Astrocyte (in vitro differentiated cells and primary cell): Measurements from ENCODE around the gene DNER. TPM values are rescaled to one million over a fixed set of nuclear protein-coding genes. Genes with fewer than 3 reads are reported as not detected.

Experiments
- DNase-seq: peaks from one replicate; pipeline ENCODE4 v3.0.0-alpha.2; 2010; ENCODE audit warnings: low read depth
- FAIRE-seq: peaks from 2 replicates; lab custom pipeline; 2011; peaks lifted over from hg19 to GRCh38; lab: Jason Lieb, UNC
- H2AFZ ChIP-seq: 2 replicates; pipeline ENCODE4 v1.6.0; 2012; ENCODE audit warnings: low read depth, low read length, inconsistent platforms
- H3K27ac ChIP-seq: 2 replicates; pipeline ENCODE4 v1.5.1; 2011; ENCODE audit warnings: low read depth, low read length, inconsistent platforms
- H3K27me3 ChIP-seq: 2 replicates; pipeline ENCODE4 v1.6.0; 2011; ENCODE audit warnings: low read length, inconsistent platforms; ENCODE audit not compliant: insufficient read depth
- H3K36me3 ChIP-seq: 2 replicates; pipeline ENCODE4 v1.5.1; 2011; ENCODE audit warnings: low read length, inconsistent platforms; ENCODE audit not compliant: insufficient read depth
- H3K4me1 ChIP-seq: 2 replicates; pipeline ENCODE4 v1.5.1; 2011; ENCODE audit warnings: low read length, inconsistent platforms; ENCODE audit not compliant: insufficient read depth
- H3K4me2 ChIP-seq: 2 replicates; pipeline ENCODE4 v1.6.0; 2012; ENCODE audit warnings: low read length, inconsistent platforms
- H3K4me3 ChIP-seq: 2 replicates; pipeline ENCODE4 v1.5.1; 2011; ENCODE audit warnings: low read depth, mild to moderate bottlenecking, low read length, inconsistent platforms; ENCODE audit not compliant: insufficient read depth
- H3K79me2 ChIP-seq: 2 replicates; pipeline ENCODE4 v1.6.0; 2012; ENCODE audit warnings: mild to moderate bottlenecking, low read length, inconsistent platforms; ENCODE audit not compliant: insufficient read depth
- H3K9ac ChIP-seq: 2 replicates; pipeline ENCODE4 v1.6.0; 2012; ENCODE audit warnings: mild to moderate bottlenecking, low read length, inconsistent platforms
- H3K9me3 ChIP-seq: 2 replicates; pipeline ENCODE4 v1.5.1; 2012; ENCODE audit warnings: low read depth, mild to moderate bottlenecking, low read length, inconsistent platforms; ENCODE audit not compliant: insufficient read depth
- H4K20me1 ChIP-seq: 2 replicates; pipeline ENCODE4 v1.6.0; 2012; ENCODE audit warnings: low read length, inconsistent platforms; ENCODE audit not compliant: insufficient read depth
- H3K27ac Mint-ChIP-seq: one replicate; pipeline ENCODE4 v1.8.0; 2021; ENCODE audit warnings: mild to moderate bottlenecking, mixed read lengths; ENCODE audit not compliant: unreplicated experiment
- H3K27me3 Mint-ChIP-seq: one replicate; pipeline ENCODE4 v1.8.0; 2021; ENCODE audit warnings: low read depth, mixed read lengths; ENCODE audit not compliant: unreplicated experiment
- H3K36me3 Mint-ChIP-seq: one replicate; pipeline ENCODE4 v1.8.0; 2021; ENCODE audit warnings: low read depth, mixed read lengths; ENCODE audit not compliant: unreplicated experiment
- H3K4me1 Mint-ChIP-seq: one replicate; pipeline ENCODE4 v1.8.0; 2021; ENCODE audit warnings: low read depth, mixed read lengths; ENCODE audit not compliant: unreplicated experiment
- H3K4me3 Mint-ChIP-seq: one replicate; pipeline ENCODE4 v1.8.0; 2021; ENCODE audit warnings: mild to moderate bottlenecking, moderate library complexity, mixed read lengths; ENCODE audit not compliant: unreplicated experiment
- H3K9me3 Mint-ChIP-seq: one replicate; pipeline ENCODE4 v1.8.0; 2021; ENCODE audit warnings: mild to moderate bottlenecking, mixed read lengths; ENCODE audit not compliant: unreplicated experiment
- CTCF ChIP-seq: IDR thresholded peaks from 2 replicates; pipeline ENCODE4 v1.5.1; 2011; ENCODE audit warnings: low read depth, mild to moderate bottlenecking, inconsistent platforms, low read length, moderate library complexity; ENCODE audit not compliant: insufficient read depth
- EZH2 ChIP-seq: IDR thresholded peaks from 2 replicates; pipeline ENCODE4 v1.6.1; 2012; ENCODE audit warnings: mild to moderate bottlenecking, low read length, inconsistent platforms; ENCODE audit not compliant: insufficient read depth
- total RNA-seq: library from RNA; stranded (reverse); gene quantifications from 2 replicates; pipeline ENCODE4 v1.2.1, GENCODE V29; 2021

Gene DNER
- total RNA-seq, 1 donor from 2014 or later, result 1.0 TPM

DNA sequence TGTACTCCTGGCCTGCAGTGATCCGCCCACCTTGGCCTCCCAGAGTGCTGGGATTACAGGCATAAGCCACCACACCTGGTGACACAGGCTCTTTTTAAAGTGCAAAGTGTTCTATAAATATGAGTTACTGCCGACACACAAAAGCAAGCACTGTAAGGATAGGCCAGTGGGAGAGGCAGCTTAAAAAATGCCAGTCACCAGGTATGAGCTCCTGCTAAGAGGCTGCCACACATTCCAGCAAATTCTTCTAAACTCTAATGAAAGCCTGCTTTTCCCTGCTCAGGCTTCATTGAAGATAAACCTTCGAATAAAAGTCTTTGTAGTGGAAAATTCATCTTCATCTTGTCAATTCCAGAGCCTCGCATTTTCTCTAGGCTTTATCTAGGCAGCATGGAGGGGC is 240.2 kb downstream of the DNER start:
- TF ChIP-seq CTCF, result no peak
- no peak for TF ChIP-seq EZH2
- no peak for DNase-seq
- H3K27me3 ChIP-seq, result no peaks in the 10 kb centered on the region
- H3K9me3 ChIP-seq, result no peaks in the 10 kb centered on the region
- no peaks in the 10 kb centered on the region for H3K36me3 ChIP-seq
- H3K4me1 ChIP-seq, result no peaks in the 10 kb centered on the region
- no peak overlapping the region for H3K9ac ChIP-seq
- Mint-ChIP-seq H3K4me1 (no peaks in the 10 kb centered on the region), H3K27me3 (peaks cover 7% of the 10 kb centered on the region), H3K36me3 (no peaks in the 10 kb centered on the region), H3K9me3 (peaks cover 3% of the 10 kb centered on the region), H3K27ac (no peak overlapping the region), H3K4me3 (no peak overlapping the region)
- no peak overlapping the region for H3K27ac ChIP-seq
- H3K4me3 ChIP-seq, result no peak overlapping the region
- no peaks in the 10 kb centered on the region for H4K20me1 ChIP-seq
- no peak overlapping the region for H2AFZ ChIP-seq
- no peak overlapping the region for H3K4me2 ChIP-seq
- FAIRE-seq, result no peak
- no peaks in the 10 kb centered on the region for H3K79me2 ChIP-seq

DNA sequence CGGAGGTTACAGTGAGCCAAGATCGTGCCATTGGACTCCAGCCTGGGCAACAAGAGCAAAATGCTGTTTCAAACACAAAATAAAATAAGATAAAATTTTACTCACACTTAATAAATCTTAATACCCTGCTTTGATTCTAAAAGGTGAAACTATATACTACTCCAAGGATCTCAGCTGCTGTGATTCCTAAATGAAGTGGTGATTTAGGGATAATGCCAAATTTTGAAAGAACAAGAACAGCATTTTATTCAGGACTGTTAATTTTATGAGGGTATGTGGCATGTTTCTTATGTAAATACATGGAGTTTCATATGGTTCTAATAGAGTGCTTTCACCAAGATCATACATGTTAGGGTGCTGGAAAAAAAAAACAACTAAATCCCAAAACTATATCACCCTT is 243.6 kb downstream of the DNER start:
- H3K36me3 ChIP-seq, result no peaks in the 10 kb centered on the region
- Mint-ChIP-seq H3K4me3 (no peak overlapping the region), H3K27me3 (peaks cover 17% of the 10 kb centered on the region), H3K4me1 (no peaks in the 10 kb centered on the region), H3K36me3 (no peaks in the 10 kb centered on the region), H3K27ac (no peak overlapping the region), H3K9me3 (peaks cover 3% of the 10 kb centered on the region)
- no peaks in the 10 kb centered on the region for H3K9me3 ChIP-seq
- TF ChIP-seq CTCF (no peak), EZH2 (no peak)
- H3K27ac ChIP-seq, result no peak overlapping the region
- H3K4me2 ChIP-seq, result no peak overlapping the region
- H4K20me1 ChIP-seq, result no peaks in the 10 kb centered on the region
- no peak for FAIRE-seq
- H3K4me1 ChIP-seq, result no peaks in the 10 kb centered on the region
- H3K4me3 ChIP-seq, result no peak overlapping the region
- no peak overlapping the region for H2AFZ ChIP-seq
- DNase-seq, result no peak
- H3K27me3 ChIP-seq, result no peaks in the 10 kb centered on the region
- H3K9ac ChIP-seq, result no peak overlapping the region
- no peaks in the 10 kb centered on the region for H3K79me2 ChIP-seq

DNA sequence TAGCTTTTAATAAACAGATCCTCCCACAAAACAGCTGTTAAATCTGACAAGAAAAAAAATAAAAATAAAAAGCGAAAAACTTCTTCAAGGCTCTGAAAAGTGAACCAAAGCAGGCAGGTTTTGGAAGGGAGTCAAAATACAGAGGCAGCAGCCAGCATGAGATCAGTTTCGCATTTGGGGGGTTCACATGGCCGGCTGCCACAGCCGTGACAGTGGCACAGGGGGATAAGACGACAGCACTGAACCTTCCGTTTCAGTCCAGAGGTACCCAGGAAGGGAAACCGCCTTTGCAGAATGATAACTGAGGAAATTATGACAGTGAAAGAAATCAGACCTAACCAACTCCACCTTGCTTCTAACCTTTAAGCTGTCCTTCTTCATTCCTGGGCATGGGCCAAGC is 246.6 kb downstream of the DNER start:
- H3K79me2 ChIP-seq, result no peaks in the 10 kb centered on the region
- no peak for FAIRE-seq
- H3K27ac Mint-ChIP-seq, result no peak overlapping the region
- H3K27ac ChIP-seq, result no peak overlapping the region
- no peak overlapping the region for H3K4me3 Mint-ChIP-seq
- H3K4me2 ChIP-seq, result no peak overlapping the region
- TF ChIP-seq CTCF (no peak), EZH2 (no peak)
- no peaks in the 10 kb centered on the region for H4K20me1 ChIP-seq
- H3K9ac ChIP-seq, result no peak overlapping the region
- no peaks in the 10 kb centered on the region for H3K27me3 ChIP-seq
- no peak overlapping the region for H2AFZ ChIP-seq
- no peak overlapping the region for H3K4me3 ChIP-seq
- H3K9me3 Mint-ChIP-seq, result no peaks in the 10 kb centered on the region
- no peak for DNase-seq
- H3K4me1 Mint-ChIP-seq, result no peaks in the 10 kb centered on the region
- no peaks in the 10 kb centered on the region for H3K36me3 ChIP-seq
- no peaks in the 10 kb centered on the region for H3K4me1 ChIP-seq
- peaks cover 10% of the 10 kb centered on the region for H3K27me3 Mint-ChIP-seq
- H3K9me3 ChIP-seq, result no peaks in the 10 kb centered on the region
- no peaks in the 10 kb centered on the region for H3K36me3 Mint-ChIP-seq
